ENCODE results near the gene IQCH.

IQCH gene

DNA sequence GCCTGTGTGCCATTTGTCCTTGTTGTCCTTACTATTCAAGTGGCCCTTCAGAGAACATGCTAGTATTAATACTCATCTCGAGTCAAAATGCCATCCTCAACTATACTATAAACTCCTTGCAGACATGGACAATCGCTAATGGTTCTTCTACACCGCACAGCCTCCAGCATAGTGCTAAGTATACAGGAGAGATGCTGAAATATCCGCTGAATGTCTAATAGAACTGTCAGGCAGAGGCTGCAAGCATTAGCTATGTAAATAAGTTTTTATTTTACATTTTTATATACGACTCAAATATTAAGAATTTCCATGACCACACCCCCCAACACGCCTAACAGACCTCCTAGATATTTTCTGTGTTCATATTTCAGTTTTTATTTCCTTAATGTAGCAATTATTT is 39.5 kb upstream of the IQCH start:
- Histone ChIP-seq H3K4me3 (replicated peaks; ENCODE audit: low read depth, low read length) (no peak overlapping the region), H3K36me3 (ENCODE audit: control insufficient read depth, insufficient read depth, low read length) (peaks cover under 1% of the 10 kb centered on the region; the same call in 1 of the 2 replicates), H3K27me3 (replicated peaks; ENCODE audit: control insufficient read depth, insufficient read depth, low read length) (no peaks in the 10 kb centered on the region)
- DNase-seq (ENCODE audit: extremely low read depth, insufficient read length): no peak
- TF ChIP-seq, protein P1, sequence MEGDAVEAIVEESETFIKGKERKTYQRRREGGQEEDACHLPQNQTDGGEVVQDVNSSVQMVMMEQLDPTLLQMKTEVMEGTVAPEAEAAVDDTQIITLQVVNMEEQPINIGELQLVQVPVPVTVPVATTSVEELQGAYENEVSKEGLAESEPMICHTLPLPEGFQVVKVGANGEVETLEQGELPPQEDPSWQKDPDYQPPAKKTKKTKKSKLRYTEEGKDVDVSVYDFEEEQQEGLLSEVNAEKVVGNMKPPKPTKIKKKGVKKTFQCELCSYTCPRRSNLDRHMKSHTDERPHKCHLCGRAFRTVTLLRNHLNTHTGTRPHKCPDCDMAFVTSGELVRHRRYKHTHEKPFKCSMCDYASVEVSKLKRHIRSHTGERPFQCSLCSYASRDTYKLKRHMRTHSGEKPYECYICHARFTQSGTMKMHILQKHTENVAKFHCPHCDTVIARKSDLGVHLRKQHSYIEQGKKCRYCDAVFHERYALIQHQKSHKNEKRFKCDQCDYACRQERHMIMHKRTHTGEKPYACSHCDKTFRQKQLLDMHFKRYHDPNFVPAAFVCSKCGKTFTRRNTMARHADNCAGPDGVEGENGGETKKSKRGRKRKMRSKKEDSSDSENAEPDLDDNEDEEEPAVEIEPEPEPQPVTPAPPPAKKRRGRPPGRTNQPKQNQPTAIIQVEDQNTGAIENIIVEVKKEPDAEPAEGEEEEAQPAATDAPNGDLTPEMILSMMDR (IDR thresholded peaks at IDR 0.05; ENCODE audit: insufficient read depth, low read length, poor library complexity, severe bottlenecking): no peak

- Histone ChIP-seq H3K36me3 (ENCODE audit: control insufficient read depth, insufficient read depth, low read length) (peaks cover 1% of the 10 kb centered on the region; the same call in 1 of the 2 replicates), H3K27me3 (replicated peaks; ENCODE audit: control insufficient read depth, insufficient read depth, low read length) (no peaks in the 10 kb centered on the region), H3K4me3 (replicated peaks; ENCODE audit: low read depth, low read length) (no peak overlapping the region)
- DNase-seq (ENCODE audit: extremely low read depth, insufficient read length): no peak
- TF ChIP-seq, protein P1 (IDR thresholded peaks at IDR 0.05; ENCODE audit: insufficient read depth, low read length, poor library complexity, severe bottlenecking): no peak
Observed at GRCh38 chr15:67216859-67217258, 37.7 kb upstream of the IQCH start.

GRCh38 chr15:67218428-67218827 is 36.2 kb upstream of the IQCH start:
- no peak overlapping the region for H3K4me3 ChIP-seq (replicated peaks; ENCODE audit: low read depth, low read length)
- no peaks in the 10 kb centered on the region for H3K27me3 ChIP-seq (replicated peaks; ENCODE audit: control insufficient read depth, insufficient read depth, low read length)
- no peak for DNase-seq (ENCODE audit: extremely low read depth, insufficient read length)
- TF ChIP-seq, protein P1 (IDR thresholded peaks at IDR 0.05; ENCODE audit: insufficient read depth, low read length, poor library complexity, severe bottlenecking): no peak
- H3K36me3 ChIP-seq (ENCODE audit: control insufficient read depth, insufficient read depth, low read length): peaks cover 1% of the 10 kb centered on the region; the same call in 1 of the 2 replicates

- H3K4me3 ChIP-seq (replicated peaks; ENCODE audit: low read depth, low read length): no peak overlapping the region
- DNase-seq (ENCODE audit: extremely low read depth, insufficient read length): no peak
- H3K36me3 ChIP-seq (ENCODE audit: control insufficient read depth, insufficient read depth, low read length): peaks cover 1% of the 10 kb centered on the region; the same call in 1 of the 2 replicates
- H3K27me3 ChIP-seq (replicated peaks; ENCODE audit: control insufficient read depth, insufficient read depth, low read length): no peaks in the 10 kb centered on the region
- TF ChIP-seq, protein P1 (IDR thresholded peaks at IDR 0.05; ENCODE audit: insufficient read depth, low read length, poor library complexity, severe bottlenecking): no peak
Observed at GRCh38 chr15:67219288-67219687, 35.3 kb upstream of the IQCH start.

DNA sequence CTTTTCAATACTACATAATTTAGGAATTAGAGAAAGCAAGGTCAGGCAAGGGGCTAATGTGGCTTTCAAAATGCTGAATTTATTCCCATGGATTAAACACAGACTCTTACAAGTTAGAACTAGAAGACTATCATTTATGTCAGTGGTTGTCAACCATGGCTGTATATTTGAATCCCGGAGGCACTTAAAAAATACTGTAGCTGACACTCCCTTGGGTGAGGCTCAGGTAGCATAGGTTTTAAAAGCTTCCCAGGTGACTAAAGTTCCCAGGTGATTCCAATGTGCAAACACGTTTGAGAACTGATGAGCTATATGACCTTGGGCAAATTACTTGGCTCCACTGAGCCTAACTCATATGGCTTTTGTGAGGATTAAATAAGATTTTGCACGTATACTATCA is 29.7 kb upstream of the IQCH start:
- peaks cover 1% of the 10 kb centered on the region for H3K36me3 ChIP-seq (ENCODE audit: control insufficient read depth, insufficient read depth, low read length)
- no peak overlapping the region for H3K4me3 ChIP-seq (replicated peaks; ENCODE audit: low read depth, low read length)
- TF ChIP-seq, protein P1 (IDR thresholded peaks at IDR 0.05; ENCODE audit: insufficient read depth, low read length, poor library complexity, severe bottlenecking): no peak
- DNase-seq (ENCODE audit: extremely low read depth, insufficient read length): no peak
- H3K27me3 ChIP-seq (replicated peaks; ENCODE audit: control insufficient read depth, insufficient read depth, low read length): no peaks in the 10 kb centered on the region

- H3K27me3 ChIP-seq (replicated peaks; ENCODE audit: control insufficient read depth, insufficient read depth, low read length): no peaks in the 10 kb centered on the region
- TF ChIP-seq, protein P1 (IDR thresholded peaks at IDR 0.05; ENCODE audit: insufficient read depth, low read length, poor library complexity, severe bottlenecking): no peak
- no peak overlapping the region for H3K4me3 ChIP-seq (replicated peaks; ENCODE audit: low read depth, low read length)
- H3K36me3 ChIP-seq (ENCODE audit: control insufficient read depth, insufficient read depth, low read length): peaks cover under 1% of the 10 kb centered on the region
- DNase-seq (ENCODE audit: extremely low read depth, insufficient read length): no peak
Observed at GRCh38 chr15:67225336-67225735, 29.2 kb upstream of the IQCH start.
